Suprapubic skin (tissue), 3 donors: ENCODE data around the gene MBD2.

Experiments
- CTCF ChIP-seq, 2 donors: fragments of 200-600 bp in 1 of 2; fragments of 450-650 bp in 1 of 2; sonication (generic) in 1 of 2; IDR thresholded peaks; one replicate each; pipeline ENCODE4 v1.5.1; 2016 to 2019; ENCODE audit warnings: antibody characterized with exemption in 2 of 2, mild to moderate bottlenecking in 1 of 2, moderate library complexity in 1 of 2
- POLR2AphosphoS5 ChIP-seq, 3 donors: sonication (generic); formaldehyde crosslinking; IDR thresholded peaks; one replicate each; pipeline ENCODE4 v1.6.1; 2017; ENCODE audit warnings: antibody characterized with exemption in 3 of 3

DNA sequence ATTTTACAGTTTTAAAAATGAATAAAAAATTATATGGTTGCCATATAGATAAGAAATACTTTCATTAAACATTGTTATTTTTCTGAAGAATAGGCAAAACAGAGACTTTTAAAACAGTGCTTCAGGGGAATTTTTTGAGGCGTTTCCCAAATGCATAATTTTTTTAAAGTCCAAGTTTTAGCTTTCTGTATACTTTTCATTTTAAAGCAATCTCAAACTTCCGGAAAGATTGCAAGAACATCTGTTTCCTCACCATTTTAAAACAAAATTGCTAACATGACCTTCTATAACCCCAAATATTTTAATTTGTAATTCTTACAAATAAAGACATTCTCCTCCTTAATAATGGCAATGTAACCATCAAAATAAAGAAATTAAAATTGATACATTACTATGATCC lies 15.1 kb upstream of the MBD2 start:
- TF ChIP-seq CTCF (IDR thresholded peaks at IDR 0.05) (no peak), POLR2AphosphoS5 (IDR thresholded peaks at IDR 0.05) (no peak)
